ENCODE results near the gene TMEM31. TPM values are rescaled to one million over a fixed set of nuclear protein-coding genes. Genes with fewer than 3 reads are reported as not detected.

The TMEM31 gene
- total RNA-seq, 1 donor from 2014 or later: not detected

Other genes with a start within 250 kb of the TMEM31 start
- gene RAB40A, start 191.4 kb upstream of the TMEM31 start, total RNA-seq: not detected
- 64.3 TPM for gene TCEAL4, start 125.4 kb upstream of the TMEM31 start, total RNA-seq
- gene TCEAL3, start 102.9 kb upstream of the TMEM31 start, total RNA-seq: 19.3 TPM
- 25.0 TPM for gene TCEAL1, start 81.9 kb upstream of the TMEM31 start, total RNA-seq
- 159 TPM for gene MORF4L2, start 24.2 kb upstream of the TMEM31 start, total RNA-seq
- 11.4 TPM for gene PLP1, start 65.9 kb downstream of the TMEM31 start, total RNA-seq
- 33.9 TPM for gene RAB9B, start 121.3 kb downstream of the TMEM31 start, total RNA-seq